ENCODE measurements around the gene CORO2A.

DNA sequence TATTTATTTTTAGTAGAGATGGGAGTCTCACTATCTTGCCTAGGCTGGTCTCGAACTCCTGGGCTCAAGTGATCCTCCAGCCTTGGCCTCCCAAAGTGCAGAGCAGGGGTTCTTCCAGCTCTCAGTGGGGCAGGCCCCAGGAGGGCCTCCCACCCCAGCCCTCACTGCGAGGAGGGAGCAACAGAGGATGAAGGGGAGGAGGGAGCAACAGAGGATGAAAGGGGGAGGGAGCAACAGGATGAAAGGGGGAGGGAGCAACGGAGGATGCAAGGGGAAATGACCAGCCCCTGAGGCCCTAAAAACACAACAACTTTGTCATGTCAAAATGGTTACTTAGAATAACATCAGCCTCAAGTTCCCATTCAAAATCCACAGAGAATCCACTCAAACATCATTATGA lies 83.4 kb downstream of the CORO2A start:
- TF ChIP-seq EZH2 (IDR thresholded peaks at IDR 0.05; ENCODE audit: borderline replicate concordance, low read depth, low read length, severe bottlenecking) (no peak), MYC (IDR thresholded peaks at IDR 0.05; ENCODE audit: low read depth, low read length) (no peak)
